Common myeloid progenitor, CD34-positive (primary cell): ENCODE measurements around the gene CRYGN.

ENCODE experiments used
- CTCF ChIA-PET: fragments of 350-600 bp; sonication (Branson Sonifier 250); formaldehyde crosslinking; loops from one replicate; lab custom pipeline; 2021; ENCODE audit warnings: antibody characterized with exemption; lab: Charles Lee
- POLR2A ChIA-PET: fragments of 350-600 bp; sonication (Branson Sonifier 250); formaldehyde crosslinking; loops from one replicate; lab custom pipeline; 2021; ENCODE audit warnings: antibody characterized with exemption; lab: Charles Lee
- DNase-seq, 3 donors: peaks; one replicate each; pipeline versions ENCODE4 v3.0.0 to v3.0.0-alpha.2; 2013
- H3K27ac ChIP-seq, 2 experiments: 1 replicate in 1 of 2; 2 replicates in 1 of 2; pipeline ENCODE4 v1.7.0; 2013; ENCODE audit warnings: inconsistent platforms in 2 of 2, low read length in 2 of 2, mild to moderate bottlenecking in 2 of 2, low read depth in 1 of 2, moderate library complexity in 1 of 2; ENCODE audit not compliant: severe bottlenecking in 2 of 2, insufficient read depth in 1 of 2, poor library complexity in 1 of 2
- H3K27me3 ChIP-seq, 5 experiments: replicated peaks in 2 of 5; 1 replicate in 3 of 5; 2 replicates in 2 of 5; pipeline versions ENCODE4 v1.6.1 to v1.7.0; 2013; ENCODE audit warnings: low read length in 4 of 5, mild to moderate bottlenecking in 2 of 5, moderate library complexity in 2 of 5, inconsistent platforms in 1 of 5; ENCODE audit not compliant: insufficient read depth in 5 of 5, control insufficient read depth in 4 of 5
- H3K36me3 ChIP-seq, 4 experiments: 1 replicate in 2 of 4; 2 replicates in 2 of 4; pipeline versions ENCODE4 v1.6.1 to v1.7.0; 2013; ENCODE audit warnings: low read length in 3 of 4, control low read depth in 1 of 4, mild to moderate bottlenecking in 1 of 4; ENCODE audit not compliant: control insufficient read depth in 4 of 4, insufficient read depth in 4 of 4
- H3K4me1 ChIP-seq, 4 experiments: 1 replicate in 3 of 4; 2 replicates in 1 of 4; pipeline versions ENCODE4 v1.6.1 to v1.7.1; 2013; ENCODE audit warnings: low read length in 3 of 4, mild to moderate bottlenecking in 3 of 4, control low read depth in 1 of 4, inconsistent platforms in 1 of 4, moderate library complexity in 1 of 4; ENCODE audit not compliant: control insufficient read depth in 4 of 4, insufficient read depth in 4 of 4; ENCODE audit errors: control extremely low read depth in 1 of 4
- H3K4me3 ChIP-seq, 7 experiments: 1 replicate in 4 of 7; 2 replicates in 3 of 7; pipeline versions ENCODE4 v1.5.1 to v1.7.0; 2013; ENCODE audit warnings: mild to moderate bottlenecking in 7 of 7, low read length in 6 of 7, moderate library complexity in 6 of 7, inconsistent platforms in 2 of 7, low read depth in 2 of 7, control low read depth in 1 of 7; ENCODE audit not compliant: insufficient read depth in 4 of 7, control insufficient read depth in 1 of 7; ENCODE audit errors: extremely low read depth in 1 of 7
- H3K9me3 ChIP-seq, 5 experiments: 1 replicate in 4 of 5; 2 replicates in 1 of 5; pipeline versions ENCODE4 v1.6.1 to v1.7.1; 2013; ENCODE audit warnings: low read length in 4 of 5, mild to moderate bottlenecking in 2 of 5, inconsistent platforms in 1 of 5, low read depth in 1 of 5, moderate library complexity in 1 of 5; ENCODE audit not compliant: control insufficient read depth in 4 of 5, insufficient read depth in 2 of 5; ENCODE audit errors: control extremely low read depth in 1 of 5
- WGBS: methylation state at CpG from one replicate; pipeline ENCODE4 v1.1.5; 2013; ENCODE audit not compliant: insufficient coverage; 5-methylcytosine and 5-hydroxymethylcytosine counted together

Gene CRYGN

DNA sequence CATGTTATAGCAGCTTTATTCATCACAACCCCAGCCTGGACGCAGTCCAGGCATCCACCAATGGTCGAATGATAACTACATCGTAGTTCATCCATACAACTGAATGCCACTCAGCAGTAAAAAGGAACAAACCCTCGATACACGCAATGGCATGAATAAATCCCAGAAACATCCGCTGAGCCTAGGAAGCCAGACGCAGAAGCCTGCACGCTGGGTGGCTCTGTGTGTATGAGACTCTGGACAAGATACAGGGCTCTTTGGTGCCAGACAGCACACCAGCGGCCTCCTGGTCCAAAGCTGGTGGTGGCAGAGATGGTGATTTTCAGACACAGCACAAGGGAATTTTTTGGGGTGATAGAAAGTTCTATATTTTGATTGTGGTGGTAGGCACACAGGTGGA lies 10.0 kb upstream of the CRYGN start:
- Histone ChIP-seq H3K36me3 (no peaks in the 10 kb centered on the region), H3K27ac (no peak overlapping the region), H3K4me1 (peaks cover 0 to 6% (median 4%) of the 10 kb centered on the region in 4 experiments), H3K27me3 (peaks cover 0 to 11% (median 0%) of the 10 kb centered on the region in 5 experiments), H3K4me3 (no peak overlapping the region), H3K9me3 (no peaks in the 10 kb centered on the region)
- 97% methylated on average over 7 of the region's 9 CpGs for WGBS
- DNase-seq = no peak
- CTCF ChIA-PET = interaction anchor here (0.8 to 14.8 kb wide), 18 partner anchors 8 to 139 kb away, joined by 3 to 280 read pairs (median 8); partner anchors contain the start of genes CRYGN and WDR86
- POLR2A ChIA-PET = no interaction called here

DNA sequence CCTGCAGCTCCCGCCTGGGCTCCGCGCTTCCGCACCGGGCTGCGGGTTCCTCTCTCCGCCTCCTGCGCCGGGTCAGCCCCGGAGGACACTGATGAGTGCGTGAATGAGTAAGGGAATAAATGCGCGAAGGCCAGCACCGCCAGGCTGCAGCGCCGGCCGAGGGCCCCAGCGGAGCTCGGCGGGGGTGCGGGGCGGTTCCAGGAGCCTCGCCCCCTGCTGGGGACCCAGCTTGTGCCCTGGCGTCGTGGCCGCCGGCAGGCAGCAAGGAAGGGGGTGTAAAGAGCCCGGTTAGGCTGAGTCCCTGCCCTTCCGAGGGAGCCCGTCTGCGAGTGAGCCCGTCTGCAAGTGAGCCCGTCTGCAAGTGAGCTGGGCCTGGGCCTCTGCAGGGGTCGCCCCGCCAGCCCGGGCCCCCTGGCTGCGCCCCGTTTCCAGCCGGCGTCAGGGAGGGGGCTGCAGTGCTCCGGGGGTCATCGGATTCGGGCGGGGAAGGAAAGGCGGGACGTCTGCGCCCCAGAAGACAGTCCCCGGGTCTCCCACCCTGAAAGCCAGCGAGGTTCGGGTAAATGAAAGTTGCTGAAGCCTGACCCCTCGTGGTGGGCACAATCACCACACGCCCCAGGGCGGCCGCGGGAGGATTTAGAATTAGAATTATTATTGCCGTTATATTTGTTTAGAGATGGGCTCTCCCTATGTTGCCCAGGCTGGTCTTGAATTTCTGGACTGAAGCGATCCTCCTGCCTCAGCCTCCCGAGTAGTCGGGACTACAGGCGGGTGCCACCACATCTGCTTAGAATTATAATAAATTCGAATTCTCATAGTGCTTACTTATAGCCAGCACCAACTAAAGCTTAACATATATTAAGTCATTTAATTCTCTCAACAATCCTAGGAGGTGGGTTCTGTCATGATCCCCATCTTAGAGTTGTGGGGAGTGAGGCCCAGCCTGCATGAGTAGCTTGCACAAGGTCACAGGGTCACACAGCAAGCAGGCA lies 8.6 kb upstream of the CRYGN start:
- Histone ChIP-seq H3K9me3 (no peaks in the 10 kb centered on the region), H3K4me1 (peaks cover 0 to 6% (median 4%) of the 10 kb centered on the region in 4 experiments), H3K4me3 (peak overlapping the region; percentile 28 to 78 (median 58)), H3K27me3 (peaks cover 0 to 11% (median 0%) of the 10 kb centered on the region in 5 experiments), H3K36me3 (no peaks in the 10 kb centered on the region), H3K27ac (no peak overlapping the region)
- 6% methylated on average over 40 of the region's 61 CpGs for WGBS
- peak; percentile 77 to 88 (median 86) for DNase-seq
- ChIA-PET POLR2A (interaction anchor here (1.0 kb wide), 1 partner anchor 96 kb away, joined by 3 read pairs; no protein-coding TSS in a partner anchor), CTCF (interaction anchor here (0.6 to 14.8 kb wide), 34 partner anchors 8 to 333 kb away, joined by 3 to 280 read pairs (median 6); partner anchors contain the start of genes CRYGN and WDR86)

DNA sequence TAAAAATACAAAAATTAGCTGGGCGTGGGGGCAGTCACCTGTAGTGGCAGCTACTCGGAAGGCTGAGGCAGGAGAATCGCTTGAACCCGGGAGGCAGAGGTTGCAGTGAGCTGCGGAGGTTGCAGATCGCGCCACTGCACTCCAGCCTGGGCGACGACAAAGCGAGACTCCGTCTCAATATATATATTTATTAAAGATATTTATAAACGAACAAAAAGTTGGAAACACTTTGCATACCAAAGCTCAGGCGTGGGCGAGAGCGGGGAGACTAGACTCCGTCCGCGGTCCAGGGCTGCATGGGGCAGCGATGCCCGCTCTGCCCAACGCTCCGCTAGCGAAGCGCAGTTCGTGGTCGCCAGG lies 7.9 kb upstream of the CRYGN start:
- POLR2A ChIA-PET = interaction anchor here (1.0 kb wide), 1 partner anchor 95 kb away, joined by 3 read pairs; no protein-coding TSS in a partner anchor
- 41% methylated on average over 16 of the region's 26 CpGs for WGBS
- no peak for DNase-seq
- H3K27me3 ChIP-seq = peaks cover 0 to 11% (median 0%) of the 10 kb centered on the region in 5 experiments
- no peaks in the 10 kb centered on the region for H3K36me3 ChIP-seq
- no peak overlapping the region for H3K27ac ChIP-seq
- CTCF ChIA-PET = interaction anchor here (0.6 to 14.8 kb wide), 22 partner anchors 8 to 142 kb away, joined by 3 to 280 read pairs (median 8); partner anchors contain the start of genes CRYGN and WDR86
- no peaks in the 10 kb centered on the region for H3K9me3 ChIP-seq
- peaks cover 0 to 6% (median 4%) of the 10 kb centered on the region in 4 experiments for H3K4me1 ChIP-seq
- H3K4me3 ChIP-seq = peak overlapping the region; percentile 28 to 78 (median 58)

DNA sequence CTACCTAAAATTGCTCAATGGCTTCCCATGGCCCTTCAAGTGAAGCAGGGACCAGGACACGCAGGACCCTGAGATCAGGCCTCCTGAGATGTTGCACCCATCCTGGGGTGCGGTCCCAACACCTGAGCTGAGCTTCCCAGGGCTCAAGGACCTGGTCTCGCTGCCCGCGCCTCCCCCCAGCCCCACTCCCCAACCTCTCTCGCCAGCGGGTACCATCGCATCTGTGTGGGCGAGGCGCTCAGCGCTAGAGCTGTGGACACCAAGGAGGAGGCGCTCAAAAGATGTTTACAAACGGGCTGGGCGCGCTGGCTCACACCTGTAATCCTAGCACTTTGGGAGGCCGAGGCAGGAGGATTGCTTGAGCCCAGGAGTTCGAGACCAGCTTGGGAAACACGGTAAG lies 7.4 kb upstream of the CRYGN start:
- Histone ChIP-seq H3K36me3 (no peaks in the 10 kb centered on the region), H3K4me3 (no peak overlapping the region), H3K9me3 (no peaks in the 10 kb centered on the region), H3K4me1 (peaks cover 0 to 6% (median 4%) of the 10 kb centered on the region in 4 experiments), H3K27ac (no peak overlapping the region), H3K27me3 (peaks cover 0 to 11% (median 0%) of the 10 kb centered on the region in 5 experiments)
- POLR2A ChIA-PET = no interaction called here
- over 99% methylated on average over 11 of the region's 18 CpGs for WGBS
- no peak for DNase-seq
- CTCF ChIA-PET = interaction anchor here (0.6 to 14.8 kb wide), 15 partner anchors 10 to 132 kb away, joined by 3 to 280 read pairs (median 8); no protein-coding TSS in a partner anchor

DNA sequence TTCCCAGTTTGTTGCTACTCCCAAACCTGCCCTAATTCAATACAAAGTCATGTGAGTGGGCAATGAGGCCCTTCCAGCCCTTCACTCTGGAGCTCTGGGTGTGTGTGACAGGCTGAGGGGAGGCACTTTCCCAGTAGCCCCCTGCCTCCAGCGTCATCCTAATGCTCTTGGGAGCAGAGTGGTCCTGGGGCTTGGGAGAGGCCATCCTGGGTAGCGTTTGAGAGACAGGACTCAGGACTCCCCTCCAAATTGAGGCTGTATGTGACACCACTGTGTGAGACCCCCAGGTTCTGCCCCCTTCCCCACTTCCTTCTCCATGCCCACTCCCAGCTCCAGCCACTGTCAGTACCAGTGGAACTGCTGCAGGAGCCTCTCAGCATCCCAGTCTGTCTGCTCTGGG lies 6.5 kb upstream of the CRYGN start:
- Histone ChIP-seq H3K36me3 (no peaks in the 10 kb centered on the region), H3K27ac (no peak overlapping the region), H3K4me3 (no peak overlapping the region), H3K4me1 (peaks cover 0 to 11% (median 5%) of the 10 kb centered on the region in 4 experiments), H3K27me3 (peaks cover 0 to 11% (median 0%) of the 10 kb centered on the region in 5 experiments), H3K9me3 (no peaks in the 10 kb centered on the region)
- POLR2A ChIA-PET = no interaction called here
- WGBS = 100% methylated on average over 1 of the region's 2 CpGs
- no peak for DNase-seq
- CTCF ChIA-PET = interaction anchor here (0.9 to 14.8 kb wide), 4 partner anchors 9 to 131 kb away, joined by 3 to 280 read pairs (median 25); no protein-coding TSS in a partner anchor

DNA sequence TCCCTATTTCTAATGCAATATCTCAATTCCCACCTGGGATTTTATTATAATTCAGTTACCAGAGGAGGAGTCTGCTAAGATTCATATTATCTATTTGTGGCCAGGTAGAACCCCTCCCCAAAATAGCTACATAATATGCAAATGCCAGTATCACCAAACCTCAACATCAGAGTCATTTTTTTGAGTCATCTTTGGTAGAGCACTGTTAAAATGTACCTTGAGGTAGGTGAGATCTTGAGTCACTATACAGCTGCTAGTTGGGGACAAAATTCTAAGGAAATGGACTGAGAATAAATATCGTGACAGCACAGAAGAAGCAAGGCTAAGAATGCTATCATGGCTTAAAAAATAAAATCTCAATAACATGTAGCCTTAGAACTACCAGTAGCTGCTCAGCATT lies 4.7 kb upstream of the CRYGN start:
- peaks cover 0 to 28% (median 11%) of the 10 kb centered on the region in 4 experiments for H3K4me1 ChIP-seq
- CTCF ChIA-PET = interaction anchor here (1.5 to 14.8 kb wide), 3 partner anchors 33 to 91 kb away, joined by 4 to 280 read pairs (median 5); no protein-coding TSS in a partner anchor
- DNase-seq = no peak
- no peaks in the 10 kb centered on the region for H3K36me3 ChIP-seq
- POLR2A ChIA-PET = interaction anchor here (0.6 kb wide), 1 partner anchor 51 kb away, joined by 3 read pairs; no protein-coding TSS in a partner anchor
- no peaks in the 10 kb centered on the region for H3K9me3 ChIP-seq
- H3K27me3 ChIP-seq = peaks cover 0 to 16% (median 0%) of the 10 kb centered on the region in 5 experiments
- H3K4me3 ChIP-seq = no peak overlapping the region
- no CpG with 5 or more reads among the region's 1 CpG for WGBS
- no peak overlapping the region for H3K27ac ChIP-seq
